H54 (cell line): ENCODE measurements around the gene PLPPR4.

ENCODE experiments used
- DNase-seq: peaks from one replicate; pipeline ENCODE4 v3.0.0; 2011; ENCODE audit warnings: low spot score, mixed read lengths; ENCODE audit not compliant: insufficient read length
- FAIRE-seq: peaks from 3 replicates; lab custom pipeline; 2011; peaks lifted over from hg19 to GRCh38; lab: Jason Lieb, UNC
- POLR2A ChIP-seq: IDR thresholded peaks from 2 replicates; pipeline ENCODE4 v1.6.1; 2011; ENCODE audit warnings: low read depth, mild to moderate bottlenecking, low read length

PLPPR4 gene

DNA sequence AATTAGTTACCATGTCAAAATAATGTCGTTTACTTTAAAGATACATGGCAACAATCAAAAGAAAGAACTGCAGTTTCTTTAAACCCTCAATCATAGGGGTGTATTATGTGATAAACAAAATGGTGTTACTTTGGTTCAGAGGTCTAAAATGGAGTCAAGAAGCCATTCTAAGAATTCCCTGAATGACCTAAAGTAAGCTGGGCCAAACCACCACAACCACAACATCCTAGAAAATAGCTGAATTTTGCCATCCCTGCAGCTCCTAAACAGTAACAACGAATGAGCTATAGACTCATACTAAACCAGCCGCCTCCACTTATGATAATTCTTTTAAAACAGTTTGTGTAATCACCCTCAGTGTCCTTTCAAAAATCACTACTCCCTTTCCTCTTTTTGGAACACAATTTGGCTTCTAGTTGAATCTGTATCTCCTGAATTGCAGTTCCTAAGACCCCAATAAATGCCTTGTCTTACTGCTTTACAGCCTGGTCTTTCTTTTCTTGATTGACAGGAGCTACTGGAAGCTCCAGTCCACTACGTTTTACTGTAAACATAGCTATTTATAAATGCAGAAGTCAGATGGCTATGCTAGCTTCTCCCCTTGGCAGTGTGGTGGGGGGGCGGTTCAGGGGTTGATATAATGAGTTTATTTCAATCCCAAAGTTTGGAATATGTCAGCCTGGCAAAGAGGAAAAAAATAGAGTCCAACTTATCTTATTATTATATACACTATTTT, 84.3 kb downstream of the PLPPR4 start:
- FAIRE-seq (no peak), DNase-seq (no peak)
- TF ChIP-seq POLR2A = no peak

DNA sequence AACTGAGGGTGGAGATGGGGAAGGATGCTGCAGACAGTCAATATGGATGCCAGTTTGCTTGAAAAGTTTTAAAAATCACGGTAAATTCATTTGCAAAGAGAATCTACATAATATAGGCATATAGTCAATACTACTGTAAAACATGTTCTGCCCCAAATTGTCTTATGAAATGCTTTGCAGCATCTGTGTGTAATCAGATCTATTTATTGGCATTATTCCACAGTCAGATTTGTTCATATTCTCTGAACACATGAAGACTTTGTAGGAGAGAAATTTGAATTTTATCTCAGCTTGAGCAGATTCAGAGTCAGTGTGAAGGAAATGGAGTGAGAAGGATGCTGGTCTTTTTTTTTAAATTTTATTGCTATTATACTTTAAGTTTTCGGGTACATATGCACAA, 88.5 kb downstream of the PLPPR4 start:
- no peak for DNase-seq
- TF ChIP-seq POLR2A = no peak
- no peak for FAIRE-seq

DNA sequence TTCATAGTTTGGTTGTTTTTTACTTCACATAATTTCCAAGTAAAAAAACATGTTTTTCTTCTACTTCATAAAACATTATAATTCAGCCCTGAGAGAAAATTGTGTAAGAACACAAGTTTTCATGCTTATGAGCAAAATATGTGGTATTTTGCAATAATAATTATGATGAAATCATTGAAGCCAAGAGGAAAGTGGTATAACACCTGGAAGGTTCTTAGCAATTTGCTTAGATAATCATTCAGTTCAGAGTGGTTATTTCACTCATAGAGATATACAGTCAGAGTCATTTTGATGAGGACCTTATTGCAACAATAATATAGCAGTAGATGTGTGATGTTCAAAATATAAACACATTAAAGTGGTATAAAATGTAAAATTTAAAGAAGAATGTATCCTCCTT, 94.5 kb downstream of the PLPPR4 start:
- FAIRE-seq (no peak), DNase-seq (no peak)
- no peak for TF ChIP-seq POLR2A
